ENCODE data around the gene INSYN2A. TPM values are rescaled to one million over a fixed set of nuclear protein-coding genes. Genes with fewer than 3 reads are reported as not detected.

INSYN2A gene
- total and polyA plus RNA-seq, 8 donors: 0.18 to 4.4 (median 1.2) TPM; not detected in 3

DNA sequence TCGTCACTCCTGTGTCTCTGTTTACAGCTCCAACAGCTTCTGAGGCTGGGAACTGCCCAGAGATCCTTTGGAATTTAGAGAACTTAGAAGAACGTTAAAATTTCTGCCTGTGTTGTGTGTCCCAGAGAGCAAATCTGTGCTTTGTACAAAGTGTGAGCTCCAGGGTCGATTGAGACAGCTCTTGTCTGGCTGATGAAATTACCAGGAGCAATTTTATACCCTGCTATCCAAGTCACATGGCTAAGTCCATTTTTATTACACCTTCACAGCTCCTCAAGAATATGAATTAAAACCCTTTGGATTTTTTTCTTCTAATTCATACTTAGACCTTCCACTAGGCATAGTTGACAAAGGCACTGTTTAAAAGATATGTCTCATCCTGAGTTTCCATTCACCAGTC, 46.5 kb upstream of the INSYN2A start:
- H3K9me3 ChIP-seq: no peaks in the 10 kb centered on the region
- no peaks in the 10 kb centered on the region for H3K4me1 ChIP-seq
- no peaks in the 10 kb centered on the region for H3K27me3 ChIP-seq
- H3K27ac ChIP-seq: no peak overlapping the region
- no peak overlapping the region for H3K4me3 ChIP-seq
- DNase-seq: no peak
- no peak for TF ChIP-seq EP300 (IDR thresholded peaks at IDR 0.05)
- TF ChIP-seq CTCF (IDR thresholded peaks at IDR 0.05): no peak
- TF ChIP-seq POLR2AphosphoS5 (IDR thresholded peaks at IDR 0.05): no peak
- no peak for TF ChIP-seq POLR2A (IDR thresholded peaks at IDR 0.05)
- intact Hi-C loops (cut with DNase I; ENCODE audit: low total_unique reads): no loop called here
- peaks cover 0 to 2% (median 0%) of the 10 kb centered on the region in 4 donors for H3K36me3 ChIP-seq
- WGBS, 5 donors: 60 to 72% (median 69%) methylated on average over 3 of the region's 3 CpGs

DNA sequence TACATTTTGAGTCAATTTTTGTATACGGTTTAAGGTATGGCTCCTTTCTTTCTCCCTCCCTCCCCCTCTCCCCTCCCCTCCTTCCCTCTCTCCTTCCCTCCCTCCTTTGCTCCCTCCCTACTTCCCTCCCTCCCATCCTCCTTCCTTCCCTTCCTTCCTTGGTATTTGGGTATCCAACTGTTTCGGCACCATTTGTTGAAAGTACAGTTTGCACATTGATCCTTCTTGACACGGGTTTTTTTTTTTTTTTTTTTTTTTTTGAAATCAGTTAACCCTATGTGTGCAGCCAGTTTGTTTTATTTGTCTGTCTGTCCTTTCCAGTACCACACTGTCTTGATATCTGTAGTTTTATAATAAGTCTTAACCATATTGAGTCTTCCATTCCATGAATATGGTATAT, 39.9 kb upstream of the INSYN2A start:
- WGBS, 5 donors: 79 to 86% (median 80%) methylated on average over 3 of the region's 3 CpGs
- Histone ChIP-seq H3K4me3 (no peak overlapping the region), H3K9me3 (no peaks in the 10 kb centered on the region), H3K27me3 (no peaks in the 10 kb centered on the region), H3K36me3 (no peaks in the 10 kb centered on the region), H3K27ac (no peak overlapping the region), H3K4me1 (no peaks in the 10 kb centered on the region)
- TF ChIP-seq POLR2AphosphoS5 (IDR thresholded peaks at IDR 0.05) (no peak), CTCF (IDR thresholded peaks at IDR 0.05) (no peak), POLR2A (IDR thresholded peaks at IDR 0.05) (no peak), EP300 (IDR thresholded peaks at IDR 0.05) (no peak)
- intact Hi-C loops (cut with DNase I; ENCODE audit: low total_unique reads): no loop called here
- no peak for DNase-seq

DNA sequence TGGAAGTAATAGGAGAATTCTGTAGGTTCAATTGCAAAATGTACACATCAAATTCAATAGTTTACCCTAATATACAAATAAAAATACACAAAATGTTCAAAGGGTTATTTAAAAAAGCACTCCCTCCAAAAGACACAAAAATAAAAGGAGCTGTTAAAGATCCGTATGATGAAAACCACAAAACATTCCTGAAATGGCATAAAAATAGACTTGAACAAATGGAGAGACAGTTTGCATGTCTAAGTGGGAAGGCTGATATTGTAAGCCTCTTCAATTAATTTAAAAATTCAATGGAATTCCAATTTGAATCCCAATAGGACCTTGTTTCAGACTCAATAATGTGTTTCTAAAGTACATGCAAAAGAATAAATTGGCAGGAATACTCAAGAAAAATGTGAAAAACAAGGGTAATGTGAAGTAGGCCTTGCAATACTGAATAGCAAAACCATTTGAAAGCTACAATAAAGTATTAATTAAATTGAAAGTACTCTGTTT, 38.0 kb upstream of the INSYN2A start:
- Histone ChIP-seq H3K9me3 (no peaks in the 10 kb centered on the region), H3K36me3 (no peaks in the 10 kb centered on the region), H3K27ac (no peak overlapping the region), H3K4me3 (no peak overlapping the region), H3K4me1 (no peaks in the 10 kb centered on the region), H3K27me3 (no peaks in the 10 kb centered on the region)
- TF ChIP-seq CTCF (IDR thresholded peaks at IDR 0.05): no peak
- TF ChIP-seq POLR2A (IDR thresholded peaks at IDR 0.05): no peak
- no peak for TF ChIP-seq POLR2AphosphoS5 (IDR thresholded peaks at IDR 0.05)
- no peak for TF ChIP-seq EP300 (IDR thresholded peaks at IDR 0.05)
- intact Hi-C loops (cut with DNase I; ENCODE audit: low total_unique reads): no loop called here
- WGBS, 5 donors: 81 to 100% (median 94%) methylated on average over 1 of the region's 1 CpG
- DNase-seq: no peak

- Histone ChIP-seq H3K27me3 (no peaks in the 10 kb centered on the region), H3K4me1 (peaks cover 0 to 18% (median 7%) of the 10 kb centered on the region in 4 donors), H3K4me3 (no peak overlapping the region), H3K9me3 (no peaks in the 10 kb centered on the region), H3K36me3 (no peaks in the 10 kb centered on the region), H3K27ac (peak overlapping the region in 1 of 5 donors; percentile 2)
- 31 to 53% (median 45%) methylated on average over 12 of the region's 12 CpGs for WGBS, 5 donors
- TF ChIP-seq POLR2A (IDR thresholded peaks at IDR 0.05) (no peak), POLR2AphosphoS5 (IDR thresholded peaks at IDR 0.05) (peak in 1 of 3 donors; percentile 24)
- peak in 1 of 2 donors; percentile 16 for DNase-seq
- intact Hi-C loops (cut with DNase I; ENCODE audit: low total_unique reads): no loop called here
Observed at GRCh38 chr10:127228195-127228787, 31.9 kb upstream of the INSYN2A start.

- no peak for TF ChIP-seq POLR2A (IDR thresholded peaks at IDR 0.05)
- no peak for TF ChIP-seq CTCF (IDR thresholded peaks at IDR 0.05)
- TF ChIP-seq POLR2AphosphoS5 (IDR thresholded peaks at IDR 0.05): no peak
- TF ChIP-seq EP300 (IDR thresholded peaks at IDR 0.05): no peak
- Histone ChIP-seq H3K9me3 (no peaks in the 10 kb centered on the region), H3K27ac (peak overlapping the region in 1 of 5 donors; percentile 2), H3K4me3 (no peak overlapping the region), H3K4me1 (peaks cover 0 to 18% (median 7%) of the 10 kb centered on the region in 4 donors), H3K36me3 (no peaks in the 10 kb centered on the region), H3K27me3 (no peaks in the 10 kb centered on the region)
- WGBS, 5 donors: 18 to 50% (median 30%) methylated on average over 1 of the region's 1 CpG
- intact Hi-C loops (cut with DNase I; ENCODE audit: low total_unique reads): no loop called here
- DNase-seq: peak in 1 of 2 donors; percentile 36
Observed at GRCh38 chr10:127227663-127228062, 31.3 kb upstream of the INSYN2A start.

Data from stomach (tissue), 9 donors.